Stimulated activated CD8-positive, alpha-beta memory T cell treated with anti-CD3 and anti-CD28 coated beads, Interleukin-12 subunit alpha, Interleukin-12 subunit beta, amount 100 ng/mL, for 4 hours (primary cell): ENCODE measurements around the gene NGRN.

ENCODE experiments used
- DNase-seq: peaks from one replicate; pipeline ENCODE4 v3.0.0-alpha.2; 2020; ENCODE audit warnings: low read depth

Gene NGRN

DNA sequence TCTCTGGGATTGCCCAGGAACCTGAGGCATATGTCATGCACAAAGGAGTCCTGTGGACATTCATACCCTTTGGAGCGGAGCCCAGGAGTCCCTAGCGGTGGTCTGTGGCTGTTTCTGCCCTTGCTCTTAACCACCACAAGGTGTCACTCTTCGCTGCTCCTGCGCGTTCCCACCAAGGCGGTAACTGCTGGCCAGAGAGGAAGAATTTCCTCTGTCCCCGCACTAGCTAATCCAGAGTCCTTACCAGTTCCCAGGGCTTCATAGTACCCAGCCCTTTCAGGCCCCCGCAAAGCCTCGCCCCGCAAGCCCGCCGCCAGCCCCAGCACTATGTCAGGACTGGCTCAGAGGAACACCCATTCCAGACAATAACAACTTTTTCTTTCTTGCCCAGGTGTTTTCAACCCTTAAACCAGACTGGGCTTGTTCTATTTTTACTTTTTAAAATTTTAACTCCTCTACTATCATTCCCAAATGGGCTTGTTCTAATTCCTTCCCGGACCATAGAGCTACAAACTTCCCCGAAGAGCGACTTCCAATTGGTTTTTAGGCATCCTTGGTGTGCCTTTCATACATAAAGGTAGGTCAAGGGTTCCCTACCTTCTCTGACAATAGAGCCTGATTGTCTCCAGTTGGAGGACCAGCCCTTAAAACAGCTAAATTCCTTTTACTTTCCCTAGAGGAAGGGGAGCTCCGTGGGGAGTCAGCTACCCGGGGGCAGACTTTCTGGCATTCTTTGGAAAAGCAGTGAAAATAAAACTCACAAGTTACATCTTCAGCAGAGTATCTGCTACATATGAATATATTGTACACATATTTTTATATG is 54.8 kb downstream of the NGRN start:
- peak; percentile 24 for DNase-seq

DNA sequence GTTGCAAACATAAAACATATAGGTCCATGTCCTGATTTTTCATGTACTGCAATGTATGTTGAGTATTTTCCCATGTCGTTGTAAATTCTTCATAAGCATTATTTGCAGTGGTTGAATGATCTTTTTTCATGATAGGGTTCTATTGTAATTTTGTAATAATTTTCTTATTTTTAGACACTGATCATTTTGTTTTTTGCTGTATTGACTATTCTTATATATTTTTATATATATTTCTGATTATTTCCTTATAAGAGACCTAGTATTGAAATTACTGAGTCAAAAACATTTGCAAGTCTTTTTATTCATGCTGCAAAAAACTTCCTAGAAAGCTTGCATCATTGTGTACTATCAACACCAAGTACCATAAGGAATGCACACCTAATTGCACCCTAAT is 55.4 kb downstream of the NGRN start:
- no peak for DNase-seq
